ENCODE data around the gene SARDH. TPM values are rescaled to one million over a fixed set of nuclear protein-coding genes. Genes with fewer than 3 reads are reported as not detected.

Gene SARDH
- total and polyA plus RNA-seq, 2 of the 13 experiments (the other 11 are each of a cell fraction or from before 2014, with no cell fraction given), result 11.6 to 34.9 TPM

DNA sequence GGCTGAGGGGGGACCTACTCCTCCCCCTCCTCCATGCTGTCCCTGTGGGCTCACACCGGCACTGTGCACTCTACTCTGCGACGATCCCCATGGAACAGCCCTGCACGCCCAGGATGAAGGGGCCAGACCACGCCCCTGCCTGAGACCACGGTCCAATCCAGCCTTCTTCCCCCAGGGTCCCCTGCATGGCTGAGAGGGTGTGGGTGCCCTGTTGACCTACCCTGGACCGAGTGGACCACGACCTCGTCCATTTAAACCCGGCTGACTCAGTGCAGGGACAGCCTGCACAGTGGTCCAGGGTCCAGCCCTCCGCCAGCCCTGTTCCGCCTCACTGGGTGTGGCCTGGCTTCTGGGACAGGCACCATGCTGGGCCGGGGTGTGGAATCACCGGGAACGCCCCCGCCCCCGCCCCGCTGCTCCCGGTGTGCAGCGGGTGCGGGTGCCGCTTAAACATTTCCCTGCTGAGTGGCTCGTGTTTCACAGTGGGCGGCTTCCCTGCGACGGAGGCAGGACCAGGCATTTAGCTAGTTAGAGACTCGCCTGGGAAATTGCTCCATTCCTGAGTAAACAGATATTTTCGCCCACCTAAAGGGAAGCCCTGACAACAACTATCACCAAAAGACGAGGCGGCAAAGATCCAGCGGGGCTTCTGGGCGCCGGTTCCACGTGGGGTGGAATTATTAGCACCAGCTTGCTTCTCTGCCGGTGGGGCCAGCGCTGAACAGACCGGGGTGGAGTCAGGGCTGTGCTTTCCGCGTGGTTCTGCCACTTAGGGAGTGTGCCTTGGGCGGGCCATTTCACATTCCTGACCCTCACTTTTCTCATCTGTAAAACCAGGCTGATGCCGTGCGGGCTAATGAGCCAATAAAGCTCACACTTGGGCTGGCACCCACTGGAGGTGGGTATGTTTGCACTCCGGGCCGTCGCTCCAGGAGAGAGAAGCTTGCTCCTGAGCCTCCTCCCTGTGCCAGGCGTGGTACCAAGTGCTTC is 79.4 kb downstream of the SARDH start (continued):
- TF ChIP-seq, protein P1, sequence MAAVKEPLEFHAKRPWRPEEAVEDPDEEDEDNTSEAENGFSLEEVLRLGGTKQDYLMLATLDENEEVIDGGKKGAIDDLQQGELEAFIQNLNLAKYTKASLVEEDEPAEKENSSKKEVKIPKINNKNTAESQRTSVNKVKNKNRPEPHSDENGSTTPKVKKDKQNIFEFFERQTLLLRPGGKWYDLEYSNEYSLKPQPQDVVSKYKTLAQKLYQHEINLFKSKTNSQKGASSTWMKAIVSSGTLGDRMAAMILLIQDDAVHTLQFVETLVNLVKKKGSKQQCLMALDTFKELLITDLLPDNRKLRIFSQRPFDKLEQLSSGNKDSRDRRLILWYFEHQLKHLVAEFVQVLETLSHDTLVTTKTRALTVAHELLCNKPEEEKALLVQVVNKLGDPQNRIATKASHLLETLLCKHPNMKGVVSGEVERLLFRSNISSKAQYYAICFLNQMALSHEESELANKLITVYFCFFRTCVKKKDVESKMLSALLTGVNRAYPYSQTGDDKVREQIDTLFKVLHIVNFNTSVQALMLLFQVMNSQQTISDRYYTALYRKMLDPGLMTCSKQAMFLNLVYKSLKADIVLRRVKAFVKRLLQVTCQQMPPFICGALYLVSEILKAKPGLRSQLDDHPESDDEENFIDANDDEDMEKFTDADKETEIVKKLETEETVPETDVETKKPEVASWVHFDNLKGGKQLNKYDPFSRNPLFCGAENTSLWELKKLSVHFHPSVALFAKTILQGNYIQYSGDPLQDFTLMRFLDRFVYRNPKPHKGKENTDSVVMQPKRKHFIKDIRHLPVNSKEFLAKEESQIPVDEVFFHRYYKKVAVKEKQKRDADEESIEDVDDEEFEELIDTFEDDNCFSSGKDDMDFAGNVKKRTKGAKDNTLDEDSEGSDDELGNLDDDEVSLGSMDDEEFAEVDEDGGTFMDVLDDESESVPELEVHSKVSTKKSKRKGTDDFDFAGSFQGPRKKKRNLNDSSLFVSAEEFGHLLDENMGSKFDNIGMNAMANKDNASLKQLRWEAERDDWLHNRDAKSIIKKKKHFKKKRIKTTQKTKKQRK (IDR thresholded peaks at IDR 0.05; ENCODE audit: low read length), result no peak
- TF ChIP-seq ZNF841 (CRISPR knock-in tag; IDR thresholded peaks at IDR 0.05; ENCODE audit: borderline replicate concordance), result no peak
- TF ChIP-seq, protein P2, sequence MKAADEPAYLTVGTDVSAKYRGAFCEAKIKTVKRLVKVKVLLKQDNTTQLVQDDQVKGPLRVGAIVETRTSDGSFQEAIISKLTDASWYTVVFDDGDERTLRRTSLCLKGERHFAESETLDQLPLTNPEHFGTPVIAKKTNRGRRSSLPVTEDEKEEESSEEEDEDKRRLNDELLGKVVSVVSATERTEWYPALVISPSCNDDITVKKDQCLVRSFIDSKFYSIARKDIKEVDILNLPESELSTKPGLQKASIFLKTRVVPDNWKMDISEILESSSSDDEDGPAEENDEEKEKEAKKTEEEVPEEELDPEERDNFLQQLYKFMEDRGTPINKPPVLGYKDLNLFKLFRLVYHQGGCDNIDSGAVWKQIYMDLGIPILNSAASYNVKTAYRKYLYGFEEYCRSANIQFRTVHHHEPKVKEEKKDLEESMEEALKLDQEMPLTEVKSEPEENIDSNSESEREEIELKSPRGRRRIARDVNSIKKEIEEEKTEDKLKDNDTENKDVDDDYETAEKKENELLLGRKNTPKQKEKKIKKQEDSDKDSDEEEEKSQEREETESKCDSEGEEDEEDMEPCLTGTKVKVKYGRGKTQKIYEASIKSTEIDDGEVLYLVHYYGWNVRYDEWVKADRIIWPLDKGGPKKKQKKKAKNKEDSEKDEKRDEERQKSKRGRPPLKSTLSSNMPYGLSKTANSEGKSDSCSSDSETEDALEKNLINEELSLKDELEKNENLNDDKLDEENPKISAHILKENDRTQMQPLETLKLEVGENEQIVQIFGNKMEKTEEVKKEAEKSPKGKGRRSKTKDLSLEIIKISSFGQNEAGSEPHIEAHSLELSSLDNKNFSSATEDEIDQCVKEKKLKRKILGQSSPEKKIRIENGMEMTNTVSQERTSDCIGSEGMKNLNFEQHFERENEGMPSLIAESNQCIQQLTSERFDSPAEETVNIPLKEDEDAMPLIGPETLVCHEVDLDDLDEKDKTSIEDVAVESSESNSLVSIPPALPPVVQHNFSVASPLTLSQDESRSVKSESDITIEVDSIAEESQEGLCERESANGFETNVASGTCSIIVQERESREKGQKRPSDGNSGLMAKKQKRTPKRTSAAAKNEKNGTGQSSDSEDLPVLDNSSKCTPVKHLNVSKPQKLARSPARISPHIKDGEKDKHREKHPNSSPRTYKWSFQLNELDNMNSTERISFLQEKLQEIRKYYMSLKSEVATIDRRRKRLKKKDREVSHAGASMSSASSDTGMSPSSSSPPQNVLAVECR (CRISPR knock-in tag; IDR thresholded peaks at IDR 0.05; ENCODE audit: borderline replicate concordance), result peak; percentile 63
- no peak for TF ChIP-seq SRF (IDR thresholded peaks at IDR 0.05; ENCODE audit: low read depth, low read length)
- no peak for TF ChIP-seq SMARCC2 (IDR thresholded peaks at IDR 0.05)
- TF ChIP-seq SOX6 (IDR thresholded peaks at IDR 0.05), result no peak
- TF ChIP-seq SOX6 (CRISPR knock-in tag; IDR thresholded peaks at IDR 0.05), result peak; percentile 79
- no peak for TF ChIP-seq RORA (CRISPR knock-in tag; IDR thresholded peaks at IDR 0.05)
- TF ChIP-seq SALL1 (CRISPR knock-in tag; IDR thresholded peaks at IDR 0.05), result peak; percentile 90
- TF ChIP-seq PAF1 (CRISPR knock-in tag; IDR thresholded peaks at IDR 0.05), result peak; percentile 87
- TF ChIP-seq, protein P3, sequence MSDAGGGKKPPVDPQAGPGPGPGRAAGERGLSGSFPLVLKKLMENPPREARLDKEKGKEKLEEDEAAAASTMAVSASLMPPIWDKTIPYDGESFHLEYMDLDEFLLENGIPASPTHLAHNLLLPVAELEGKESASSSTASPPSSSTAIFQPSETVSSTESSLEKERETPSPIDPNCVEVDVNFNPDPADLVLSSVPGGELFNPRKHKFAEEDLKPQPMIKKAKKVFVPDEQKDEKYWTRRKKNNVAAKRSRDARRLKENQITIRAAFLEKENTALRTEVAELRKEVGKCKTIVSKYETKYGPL (CRISPR knock-in tag; IDR thresholded peaks at IDR 0.05), result no peak
- TF ChIP-seq ZNF850 (CRISPR knock-in tag; conservative IDR thresholded peaks at IDR 0.05), result 0 out of 2 replicates have a peak, but pooled peaks have one; percentile 29
- TF ChIP-seq, protein P4, sequence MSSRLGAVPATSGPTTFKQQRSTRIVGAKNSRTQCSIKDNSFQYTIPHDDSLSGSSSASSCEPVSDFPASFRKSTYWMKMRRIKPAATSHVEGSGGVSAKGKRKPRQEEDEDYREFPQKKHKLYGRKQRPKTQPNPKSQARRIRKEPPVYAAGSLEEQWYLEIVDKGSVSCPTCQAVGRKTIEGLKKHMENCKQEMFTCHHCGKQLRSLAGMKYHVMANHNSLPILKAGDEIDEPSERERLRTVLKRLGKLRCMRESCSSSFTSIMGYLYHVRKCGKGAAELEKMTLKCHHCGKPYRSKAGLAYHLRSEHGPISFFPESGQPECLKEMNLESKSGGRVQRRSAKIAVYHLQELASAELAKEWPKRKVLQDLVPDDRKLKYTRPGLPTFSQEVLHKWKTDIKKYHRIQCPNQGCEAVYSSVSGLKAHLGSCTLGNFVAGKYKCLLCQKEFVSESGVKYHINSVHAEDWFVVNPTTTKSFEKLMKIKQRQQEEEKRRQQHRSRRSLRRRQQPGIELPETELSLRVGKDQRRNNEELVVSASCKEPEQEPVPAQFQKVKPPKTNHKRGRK (CRISPR knock-in tag; IDR thresholded peaks at IDR 0.05), result no peak
- TF ChIP-seq FOXP1 (IDR thresholded peaks at IDR 0.05), result no peak
- peak; percentile 12; the same call in 1 of the 2 replicates for TF ChIP-seq FOXP1 (CRISPR knock-in tag; IDR thresholded peaks at IDR 0.05)
- TF ChIP-seq SYNCRIP (IDR thresholded peaks at IDR 0.05; ENCODE audit: insufficient read depth, low read depth, low read length), result no peak
- TF ChIP-seq, protein P5, sequence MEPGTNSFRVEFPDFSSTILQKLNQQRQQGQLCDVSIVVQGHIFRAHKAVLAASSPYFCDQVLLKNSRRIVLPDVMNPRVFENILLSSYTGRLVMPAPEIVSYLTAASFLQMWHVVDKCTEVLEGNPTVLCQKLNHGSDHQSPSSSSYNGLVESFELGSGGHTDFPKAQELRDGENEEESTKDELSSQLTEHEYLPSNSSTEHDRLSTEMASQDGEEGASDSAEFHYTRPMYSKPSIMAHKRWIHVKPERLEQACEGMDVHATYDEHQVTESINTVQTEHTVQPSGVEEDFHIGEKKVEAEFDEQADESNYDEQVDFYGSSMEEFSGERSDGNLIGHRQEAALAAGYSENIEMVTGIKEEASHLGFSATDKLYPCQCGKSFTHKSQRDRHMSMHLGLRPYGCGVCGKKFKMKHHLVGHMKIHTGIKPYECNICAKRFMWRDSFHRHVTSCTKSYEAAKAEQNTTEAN (CRISPR knock-in tag; conservative IDR thresholded peaks at IDR 0.05), result peak; percentile 35
